BE2C (cell line): ENCODE measurements around the gene SLC22A23.

Experiments used
- DNase-seq: peaks from one replicate; pipeline ENCODE4 v3.0.0-alpha.2; 2020
- H3K27me3 ChIP-seq: fragments of 250-450 bp; sonication (Bioruptor Pico); 2 replicates; pipeline ENCODE4 v1.5.1; 2020; ENCODE audit warnings: mild to moderate bottlenecking
- H3K36me3 ChIP-seq: fragments of 250-450 bp; sonication (Bioruptor Pico); 2 replicates; pipeline ENCODE4 v1.5.1; 2020; ENCODE audit warnings: mild to moderate bottlenecking
- H3K4me1 ChIP-seq: fragments of 250-450 bp; sonication (Bioruptor Pico); 2 replicates; pipeline ENCODE4 v1.5.1; 2020
- H3K4me3 ChIP-seq: 2 replicates; pipeline ENCODE4 v1.5.1; 2011; ENCODE audit warnings: low read depth, low read length
- H3K9me3 ChIP-seq: fragments of 250-450 bp; sonication (Bioruptor Pico); 2 replicates; pipeline ENCODE4 v1.5.1; 2020
- TF ChIP-seq, protein P1 (sequence below): IDR thresholded peaks from 2 replicates; pipeline ENCODE4 v1.5.1; 2012; ENCODE audit warnings: mild to moderate bottlenecking, low read depth, low read length

The SLC22A23 gene

GRCh38 chr6:3443221-3443515, 13.7 kb downstream of the SLC22A23 start:
- TF ChIP-seq, protein P1, sequence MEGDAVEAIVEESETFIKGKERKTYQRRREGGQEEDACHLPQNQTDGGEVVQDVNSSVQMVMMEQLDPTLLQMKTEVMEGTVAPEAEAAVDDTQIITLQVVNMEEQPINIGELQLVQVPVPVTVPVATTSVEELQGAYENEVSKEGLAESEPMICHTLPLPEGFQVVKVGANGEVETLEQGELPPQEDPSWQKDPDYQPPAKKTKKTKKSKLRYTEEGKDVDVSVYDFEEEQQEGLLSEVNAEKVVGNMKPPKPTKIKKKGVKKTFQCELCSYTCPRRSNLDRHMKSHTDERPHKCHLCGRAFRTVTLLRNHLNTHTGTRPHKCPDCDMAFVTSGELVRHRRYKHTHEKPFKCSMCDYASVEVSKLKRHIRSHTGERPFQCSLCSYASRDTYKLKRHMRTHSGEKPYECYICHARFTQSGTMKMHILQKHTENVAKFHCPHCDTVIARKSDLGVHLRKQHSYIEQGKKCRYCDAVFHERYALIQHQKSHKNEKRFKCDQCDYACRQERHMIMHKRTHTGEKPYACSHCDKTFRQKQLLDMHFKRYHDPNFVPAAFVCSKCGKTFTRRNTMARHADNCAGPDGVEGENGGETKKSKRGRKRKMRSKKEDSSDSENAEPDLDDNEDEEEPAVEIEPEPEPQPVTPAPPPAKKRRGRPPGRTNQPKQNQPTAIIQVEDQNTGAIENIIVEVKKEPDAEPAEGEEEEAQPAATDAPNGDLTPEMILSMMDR, result no peak
- no peak for DNase-seq
- H3K4me1 ChIP-seq, result no peaks in the 10 kb centered on the region

GRCh38 chr6:3442431-3443220, 14.2 kb downstream of the SLC22A23 start:
- H3K36me3 ChIP-seq, result no peaks in the 10 kb centered on the region
- no peaks in the 10 kb centered on the region for H3K9me3 ChIP-seq
- TF ChIP-seq, protein P1, result no peak
- H3K4me3 ChIP-seq, result no peak overlapping the region
- no peak for DNase-seq
- H3K27me3 ChIP-seq, result peaks cover 21% of the 10 kb centered on the region
- no peaks in the 10 kb centered on the region for H3K4me1 ChIP-seq

More at GRCh38 chr6:3443221-3443515, 13.7 kb downstream of the SLC22A23 start:
- no peak overlapping the region for H3K4me3 ChIP-seq
- peaks cover 17% of the 10 kb centered on the region for H3K27me3 ChIP-seq
- H3K9me3 ChIP-seq, result no peaks in the 10 kb centered on the region
- H3K36me3 ChIP-seq, result no peaks in the 10 kb centered on the region

DNA sequence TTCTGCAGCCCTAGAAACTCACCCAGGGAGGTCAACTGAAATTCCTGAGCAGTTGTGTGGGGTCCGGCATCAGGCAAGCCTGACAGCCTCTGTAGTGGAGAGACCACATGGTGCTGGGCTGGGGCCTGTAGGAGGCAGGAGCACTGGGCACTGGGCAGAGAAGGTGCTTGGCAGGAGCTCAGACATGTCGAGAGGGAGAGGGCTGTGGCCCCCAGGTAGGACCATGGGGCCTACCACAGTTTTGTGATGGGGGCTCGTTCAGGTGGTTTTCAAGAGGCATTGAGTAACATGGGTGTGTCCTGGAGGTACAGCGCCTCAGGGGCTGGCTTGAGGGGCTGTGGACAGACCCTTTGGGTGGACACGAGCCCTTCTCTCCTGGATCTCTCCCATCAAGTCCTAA, 15.9 kb downstream of the SLC22A23 start:
- H3K4me3 ChIP-seq, result no peak overlapping the region
- peaks cover 26% of the 10 kb centered on the region for H3K27me3 ChIP-seq
- TF ChIP-seq, protein P1, result no peak
- no peaks in the 10 kb centered on the region for H3K9me3 ChIP-seq
- no peaks in the 10 kb centered on the region for H3K4me1 ChIP-seq
- H3K36me3 ChIP-seq, result no peaks in the 10 kb centered on the region
- DNase-seq, result no peak

GRCh38 chr6:3439961-3440360, 16.9 kb downstream of the SLC22A23 start:
- no peaks in the 10 kb centered on the region for H3K4me1 ChIP-seq
- no peaks in the 10 kb centered on the region for H3K36me3 ChIP-seq
- H3K9me3 ChIP-seq, result no peaks in the 10 kb centered on the region
- TF ChIP-seq, protein P1, result no peak
- H3K4me3 ChIP-seq, result no peak overlapping the region
- DNase-seq, result no peak
- H3K27me3 ChIP-seq, result peaks cover 30% of the 10 kb centered on the region

DNA sequence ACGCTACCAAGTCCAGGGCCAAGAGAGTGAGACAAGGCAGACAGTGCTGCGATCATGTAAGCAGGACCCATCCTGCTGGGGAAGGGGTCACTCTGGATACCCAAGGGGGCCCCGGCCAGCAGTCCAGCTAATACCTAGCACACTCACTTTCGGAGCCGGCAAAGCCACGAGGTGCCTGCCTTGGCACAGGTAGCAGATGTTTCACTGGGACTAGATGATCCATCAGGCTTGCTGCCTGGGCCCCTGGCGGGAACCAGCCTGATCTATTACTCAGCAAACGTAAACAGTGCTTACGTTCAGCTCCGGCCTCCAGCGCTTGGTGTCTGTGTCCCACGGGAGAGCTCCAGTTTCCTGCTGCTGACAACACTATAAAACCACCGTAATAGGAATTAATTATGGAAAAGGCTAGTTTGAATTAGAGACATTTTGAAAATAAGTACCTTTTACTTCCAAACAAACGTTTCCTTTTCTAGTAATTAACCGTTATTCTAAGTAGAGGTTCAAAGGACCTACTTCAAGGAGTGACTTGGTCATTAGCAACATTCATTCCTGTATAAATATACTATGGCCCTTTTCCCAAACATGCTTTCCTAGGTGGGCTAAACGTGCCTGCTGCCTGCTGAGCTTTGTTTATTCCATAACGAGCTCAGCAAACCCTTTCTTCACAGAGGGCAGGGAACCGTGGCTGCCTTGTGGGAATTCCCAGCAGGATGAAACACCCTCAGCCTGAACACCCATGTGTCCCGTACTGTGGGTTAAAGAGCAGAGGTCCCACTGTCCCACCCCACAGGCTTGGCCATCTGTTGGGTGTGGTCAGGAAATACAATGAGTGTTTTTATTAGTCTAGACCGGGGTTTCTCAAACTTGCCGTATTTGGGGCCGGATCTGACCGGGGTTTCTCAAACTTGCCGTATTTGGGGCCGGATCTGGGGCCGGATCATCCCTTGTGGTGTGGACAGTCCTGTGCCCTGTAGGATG, 18.4 kb downstream of the SLC22A23 start:
- Histone ChIP-seq H3K4me3 (no peak overlapping the region), H3K36me3 (no peaks in the 10 kb centered on the region), H3K27me3 (peaks cover 27% of the 10 kb centered on the region), H3K9me3 (no peaks in the 10 kb centered on the region), H3K4me1 (no peaks in the 10 kb centered on the region)
- TF ChIP-seq, protein P1, result no peak
- no peak for DNase-seq

- TF ChIP-seq, protein P1, result no peak
- Histone ChIP-seq H3K27me3 (peaks cover 11% of the 10 kb centered on the region), H3K36me3 (no peaks in the 10 kb centered on the region), H3K9me3 (no peaks in the 10 kb centered on the region), H3K4me3 (no peak overlapping the region), H3K4me1 (no peaks in the 10 kb centered on the region)
- no peak for DNase-seq
Observed at GRCh38 chr6:3433005-3433404, 23.8 kb downstream of the SLC22A23 start.
